GM12864 (cell line): Measurements from ENCODE around the gene XRCC1.

Experiments
- DNase-seq: peaks from one replicate; pipeline ENCODE4 v3.0.0-alpha.2; 2011; ENCODE audit warnings: low read depth
- H3K4me3 ChIP-seq: 2 replicates; pipeline ENCODE4 v1.5.1; 2011; ENCODE audit warnings: mild to moderate bottlenecking, low read depth, low read length, control low read depth
- TF ChIP-seq, protein P1 (sequence below): IDR thresholded peaks from 2 replicates; pipeline ENCODE4 v1.5.1; 2011; ENCODE audit warnings: low read depth, mild to moderate bottlenecking, moderate library complexity, low read length, control low read depth, inconsistent platforms; ENCODE audit errors: missing control alignments

XRCC1 gene

DNA sequence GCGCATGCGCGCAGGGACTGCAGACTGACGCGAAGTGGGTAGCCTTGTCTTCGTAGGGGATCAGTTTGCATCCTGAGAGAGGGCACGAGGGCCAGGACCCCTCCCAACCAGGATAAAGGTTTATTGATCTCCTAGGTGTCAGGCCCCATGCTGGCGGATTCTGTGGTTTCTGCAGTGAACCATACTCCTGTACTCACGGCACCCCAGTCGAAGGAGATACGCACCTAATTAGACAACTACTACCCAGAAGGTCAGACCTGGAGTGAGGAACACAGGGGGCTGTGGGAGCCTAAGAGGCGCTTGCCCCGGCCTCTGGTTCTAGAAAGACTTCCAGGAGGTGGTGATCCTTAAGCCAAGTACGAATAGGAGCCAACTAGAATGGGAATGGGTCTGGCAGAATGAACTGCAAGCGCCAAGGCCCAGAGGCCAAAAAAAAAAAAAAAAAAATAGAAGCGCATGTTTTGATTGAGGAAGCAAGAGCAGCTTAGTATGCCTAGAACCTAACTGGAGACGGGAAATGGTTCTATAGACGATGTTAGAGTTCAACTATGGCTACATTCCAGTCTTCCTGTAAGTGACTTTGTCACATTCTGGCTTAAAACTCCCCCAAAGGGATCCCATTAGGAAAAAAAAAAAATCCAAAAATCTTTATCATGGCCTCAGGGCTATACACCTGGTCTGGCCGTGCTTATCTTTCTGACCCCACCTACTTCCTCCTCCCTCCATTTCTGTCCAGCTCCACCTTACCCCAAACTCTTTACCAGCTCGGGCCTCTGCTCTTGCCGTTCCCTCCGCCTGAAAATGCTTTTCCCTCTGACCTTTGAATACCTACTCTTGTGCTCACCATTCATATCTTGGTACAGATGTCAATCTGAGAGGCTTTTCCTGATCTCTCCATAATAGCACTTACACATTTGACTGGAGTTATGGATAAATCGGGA lies 45.0 kb upstream of the XRCC1 start:
- peak overlapping the region; percentile 80 for H3K4me3 ChIP-seq
- DNase-seq: no peak
- TF ChIP-seq, protein P1, sequence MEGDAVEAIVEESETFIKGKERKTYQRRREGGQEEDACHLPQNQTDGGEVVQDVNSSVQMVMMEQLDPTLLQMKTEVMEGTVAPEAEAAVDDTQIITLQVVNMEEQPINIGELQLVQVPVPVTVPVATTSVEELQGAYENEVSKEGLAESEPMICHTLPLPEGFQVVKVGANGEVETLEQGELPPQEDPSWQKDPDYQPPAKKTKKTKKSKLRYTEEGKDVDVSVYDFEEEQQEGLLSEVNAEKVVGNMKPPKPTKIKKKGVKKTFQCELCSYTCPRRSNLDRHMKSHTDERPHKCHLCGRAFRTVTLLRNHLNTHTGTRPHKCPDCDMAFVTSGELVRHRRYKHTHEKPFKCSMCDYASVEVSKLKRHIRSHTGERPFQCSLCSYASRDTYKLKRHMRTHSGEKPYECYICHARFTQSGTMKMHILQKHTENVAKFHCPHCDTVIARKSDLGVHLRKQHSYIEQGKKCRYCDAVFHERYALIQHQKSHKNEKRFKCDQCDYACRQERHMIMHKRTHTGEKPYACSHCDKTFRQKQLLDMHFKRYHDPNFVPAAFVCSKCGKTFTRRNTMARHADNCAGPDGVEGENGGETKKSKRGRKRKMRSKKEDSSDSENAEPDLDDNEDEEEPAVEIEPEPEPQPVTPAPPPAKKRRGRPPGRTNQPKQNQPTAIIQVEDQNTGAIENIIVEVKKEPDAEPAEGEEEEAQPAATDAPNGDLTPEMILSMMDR: no peak

DNA sequence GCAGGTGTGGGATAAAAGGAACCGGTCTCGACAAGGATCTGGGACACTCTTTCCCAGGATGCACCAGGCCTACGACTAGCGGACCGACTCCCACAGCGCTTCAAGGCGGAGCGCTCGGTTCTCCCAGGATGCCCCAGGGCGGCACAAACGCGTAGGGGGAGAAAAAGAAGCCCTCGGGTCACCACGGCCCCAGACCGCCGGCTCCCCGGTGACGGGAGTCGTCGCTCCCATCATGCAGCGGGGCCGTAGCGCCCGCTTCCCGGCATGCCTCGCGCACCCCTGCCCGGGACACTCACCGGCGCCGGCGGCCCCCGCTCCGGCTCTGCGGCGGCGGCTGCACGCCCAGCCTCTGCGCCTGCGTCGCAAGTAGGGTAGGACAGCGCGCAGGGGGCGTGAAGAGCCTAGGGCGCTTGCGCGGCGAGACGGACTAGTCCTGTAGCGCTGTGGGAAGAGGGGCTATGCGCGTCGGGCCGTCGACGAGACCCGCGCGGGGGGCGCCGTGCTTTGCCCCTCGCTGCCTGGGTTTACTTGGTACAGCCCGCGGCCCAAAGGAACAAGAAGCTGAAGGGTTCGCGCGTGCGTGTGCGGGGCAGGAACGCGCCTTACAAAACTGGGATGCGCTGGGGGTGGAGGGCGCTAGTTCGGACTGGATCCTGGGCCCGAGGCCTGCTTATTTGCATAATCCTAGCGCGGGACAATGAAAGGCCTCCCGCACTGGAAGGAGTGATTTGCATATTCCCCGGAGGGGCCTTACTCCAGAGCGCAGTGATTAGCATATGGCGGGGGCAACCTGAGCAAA lies 44.1 kb upstream of the XRCC1 start, which contains the start of gene ZNF428:
ZNF428 (minus strand) TSS at position 368 of the 799 bp plus-strand sequence. CDS start 5,325 bp downstream, outside the sequence.
- peak; percentile 85 for DNase-seq
- TF ChIP-seq, protein P1: no peak
- peak within 1 kb of the TSS; percentile 80 for H3K4me3 ChIP-seq

DNA sequence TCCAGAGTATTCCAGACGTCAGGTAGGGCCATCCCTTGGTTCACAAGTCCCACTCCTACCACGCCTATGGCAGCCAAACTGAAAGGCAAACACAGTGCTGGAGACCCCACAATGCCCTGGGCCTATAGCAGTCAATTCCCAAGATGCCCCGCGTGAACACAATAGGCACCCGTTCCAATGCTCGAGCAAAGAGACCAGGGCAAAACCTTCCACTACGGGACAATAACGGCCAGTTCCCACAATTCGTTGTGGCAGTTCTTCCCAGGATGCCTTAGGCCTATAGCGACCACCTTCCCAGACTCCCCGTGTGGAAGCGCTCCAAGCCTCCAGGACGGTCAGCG lies 43.6 kb upstream of the XRCC1 start:
- H3K4me3 ChIP-seq: peak overlapping the region; percentile 80
- no peak for DNase-seq
- TF ChIP-seq, protein P1: no peak

DNA sequence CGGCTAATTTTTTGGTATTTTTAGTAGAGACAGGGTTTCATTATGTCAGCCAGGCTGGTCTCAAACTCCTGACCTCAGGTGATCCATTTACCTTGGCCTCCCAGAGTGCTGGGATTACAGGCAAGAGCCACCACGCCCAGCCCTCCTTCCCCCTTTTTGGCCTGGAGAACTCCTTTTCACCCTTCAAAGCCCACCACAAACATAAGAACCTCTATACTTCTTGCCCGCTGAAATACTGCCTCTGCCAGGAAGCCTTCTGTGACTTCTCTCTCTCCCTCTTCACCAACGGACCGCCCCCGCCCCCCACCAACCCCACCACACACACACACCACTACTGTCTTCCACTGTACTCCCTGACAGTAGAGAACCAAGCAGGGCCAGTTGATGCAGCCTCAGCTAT lies 41.6 kb upstream of the XRCC1 start:
- TF ChIP-seq, protein P1: no peak
- H3K4me3 ChIP-seq: no peak overlapping the region
- DNase-seq: no peak

DNA sequence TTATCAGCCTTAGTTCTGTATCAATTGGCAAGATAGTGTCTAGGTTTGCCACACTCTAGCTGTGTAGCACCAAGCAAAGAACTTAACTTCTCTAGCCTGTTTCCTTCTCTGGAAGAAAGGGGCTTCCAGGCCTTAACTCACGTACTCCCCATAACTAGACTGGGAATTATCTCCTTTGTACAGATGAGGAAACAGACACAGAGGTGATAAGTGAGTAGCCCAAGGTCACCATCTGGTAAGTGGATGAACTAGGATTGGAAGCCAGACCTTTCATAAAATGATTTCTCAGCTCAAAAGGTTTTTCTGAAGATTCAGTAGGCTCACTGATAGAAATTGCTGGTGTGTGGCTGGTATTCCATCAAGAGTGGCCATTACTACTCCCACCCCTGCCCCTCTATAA lies 41.0 kb upstream of the XRCC1 start:
- TF ChIP-seq, protein P1: no peak
- H3K4me3 ChIP-seq: no peak overlapping the region
- DNase-seq: no peak

DNA sequence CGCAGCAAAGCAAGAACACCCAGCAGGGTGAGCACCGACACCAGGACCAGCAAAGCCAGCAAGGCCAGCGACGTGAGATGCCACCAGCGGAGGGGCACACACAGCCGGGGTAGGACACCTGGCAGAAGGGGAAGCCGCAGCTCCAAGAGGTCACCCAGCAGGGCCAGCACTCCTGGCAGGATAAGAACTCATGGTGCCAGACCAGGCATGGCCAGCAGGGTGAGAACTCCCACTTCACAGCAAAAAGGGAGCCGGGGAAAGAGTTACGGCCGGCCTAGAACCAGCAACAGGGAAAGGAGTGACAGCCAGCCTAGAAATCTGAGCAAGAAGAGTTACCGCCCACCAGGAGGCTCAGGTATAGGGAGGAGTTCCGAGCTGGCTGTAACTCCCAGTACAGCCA lies 37.0 kb upstream of the XRCC1 start:
- no peak for DNase-seq
- H3K4me3 ChIP-seq: no peak overlapping the region
- TF ChIP-seq, protein P1: no peak
